ENCODE data around the gene KRT76. TPM values are rescaled to one million over a fixed set of nuclear protein-coding genes. Genes with fewer than 3 reads are reported as not detected.

Gene KRT76
- total RNA-seq, 1 donor from 2014 or later = not detected

DNA sequence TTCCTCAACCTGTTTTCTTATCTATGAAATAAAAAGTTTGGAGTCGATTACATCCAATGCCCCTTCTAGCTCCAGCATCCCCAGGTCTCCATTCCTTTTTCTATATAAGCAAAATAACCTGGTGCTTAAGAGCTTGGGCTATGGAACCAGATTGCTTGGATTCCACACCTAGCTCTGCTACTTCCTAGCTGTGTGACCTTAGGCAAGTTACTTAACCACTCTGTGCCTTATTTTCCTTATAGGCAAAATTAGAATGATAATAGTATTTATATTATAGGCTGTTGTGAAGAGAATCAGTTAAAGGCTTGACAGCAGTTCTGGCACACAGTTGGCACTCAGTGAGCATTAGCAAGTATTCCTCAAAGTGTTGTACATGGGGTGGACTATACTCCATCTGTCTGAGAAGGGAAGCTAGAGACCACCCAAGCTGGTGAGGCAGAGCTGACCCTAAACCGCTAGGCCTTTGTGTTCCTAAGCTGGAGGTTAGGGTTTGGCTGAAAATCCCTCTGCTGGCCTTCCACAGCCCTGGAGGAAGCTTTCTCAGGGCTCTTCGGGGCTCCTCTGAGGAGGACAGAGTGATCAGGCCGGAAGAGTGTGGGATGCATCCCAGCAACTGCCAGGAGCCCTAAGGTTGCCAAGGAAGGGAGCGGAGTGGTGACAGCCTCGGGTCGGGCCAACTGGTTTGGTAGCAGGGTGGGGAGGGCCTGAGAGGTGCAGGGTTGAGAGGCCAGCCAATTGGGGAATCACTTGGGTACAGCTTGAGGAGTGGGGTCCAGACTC lies 42.8 kb upstream of the KRT76 start:
- H3K27ac ChIP-seq = no peak overlapping the region
- no peaks in the 10 kb centered on the region for H3K4me1 ChIP-seq

DNA sequence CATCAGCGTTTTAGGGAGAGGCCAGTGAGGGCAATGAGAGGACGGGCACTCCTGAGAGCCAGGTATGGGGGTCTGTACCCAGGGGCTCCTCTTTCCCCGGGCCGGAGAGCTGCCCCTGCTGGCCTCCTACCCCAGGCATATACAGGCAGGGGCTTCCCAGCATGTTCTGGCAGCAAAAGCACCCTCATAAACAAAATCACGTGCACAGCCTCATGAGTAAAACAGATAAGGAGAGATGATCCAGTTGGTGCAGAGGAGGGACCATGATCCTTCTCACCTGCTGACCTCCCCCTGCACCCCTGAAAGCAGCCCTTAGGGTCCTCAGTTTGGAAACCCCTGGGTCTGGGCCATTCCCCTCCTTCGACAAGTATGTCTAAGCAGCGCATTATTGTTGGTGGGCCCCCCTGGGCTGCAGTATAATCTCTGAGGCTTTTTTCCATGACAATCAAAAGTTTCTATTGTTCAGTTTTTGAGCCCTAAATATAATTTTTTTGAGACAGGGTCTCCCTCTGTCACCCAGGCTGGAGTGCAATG lies 41.8 kb upstream of the KRT76 start:
- H3K27me3 ChIP-seq = no peaks in the 10 kb centered on the region
- no peak overlapping the region for H3K4me3 ChIP-seq
- H3K4me1 ChIP-seq = no peaks in the 10 kb centered on the region
- intact Hi-C loops (cut with DNase I) = no loop called here
- no peaks in the 10 kb centered on the region for H3K36me3 ChIP-seq
- DNase-seq (ENCODE audit: extremely low spot score in 2 of 2) = no peak
- no peaks in the 10 kb centered on the region for H3K9me3 ChIP-seq
- TF ChIP-seq POLR2A (IDR thresholded peaks at IDR 0.05) (no peak), CTCF (IDR thresholded peaks at IDR 0.05) (no peak), POLR2AphosphoS5 (IDR thresholded peaks at IDR 0.05; ENCODE audit: insufficient read depth in 1 of 2, low read depth in 1 of 2) (no peak)
- no peak overlapping the region for H3K27ac ChIP-seq

More for the DNA sequence above, 42.8 kb upstream of the KRT76 start:
- intact Hi-C loops (cut with DNase I) = no loop called here
- H3K9me3 ChIP-seq = no peaks in the 10 kb centered on the region
- H3K27me3 ChIP-seq = no peaks in the 10 kb centered on the region
- H3K4me3 ChIP-seq = no peak overlapping the region
- H3K36me3 ChIP-seq = no peaks in the 10 kb centered on the region
- TF ChIP-seq CTCF (IDR thresholded peaks at IDR 0.05) (no peak), POLR2A (IDR thresholded peaks at IDR 0.05) (no peak), POLR2AphosphoS5 (IDR thresholded peaks at IDR 0.05; ENCODE audit: insufficient read depth in 1 of 2, low read depth in 1 of 2) (no peak)
- DNase-seq (ENCODE audit: extremely low spot score in 2 of 2) = no peak

DNA sequence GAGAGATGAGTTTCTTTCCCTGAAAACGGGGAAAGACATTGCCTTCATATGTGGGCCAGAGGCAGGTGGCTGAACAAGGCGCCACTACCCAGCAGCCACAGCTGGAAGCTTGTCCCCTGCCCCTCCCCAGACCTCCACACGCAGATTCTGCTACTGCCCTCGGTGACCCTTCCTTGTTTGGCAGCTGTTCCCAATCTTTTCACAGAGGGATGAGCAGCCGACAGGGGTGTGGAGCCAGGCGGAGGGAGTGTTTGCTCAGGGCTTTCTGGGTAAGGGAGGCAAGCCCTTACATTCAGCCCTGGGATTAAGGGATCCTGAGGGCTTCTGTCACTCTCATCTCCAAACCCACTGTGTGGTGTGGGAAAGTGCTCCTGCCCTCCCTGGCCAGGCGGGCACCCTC lies 41.2 kb upstream of the KRT76 start:
- Histone ChIP-seq H3K36me3 (no peaks in the 10 kb centered on the region), H3K4me1 (no peaks in the 10 kb centered on the region), H3K27me3 (no peaks in the 10 kb centered on the region), H3K27ac (no peak overlapping the region), H3K4me3 (no peak overlapping the region), H3K9me3 (no peaks in the 10 kb centered on the region)
- TF ChIP-seq POLR2A (IDR thresholded peaks at IDR 0.05) (no peak), POLR2AphosphoS5 (IDR thresholded peaks at IDR 0.05; ENCODE audit: insufficient read depth in 1 of 2, low read depth in 1 of 2) (no peak), CTCF (IDR thresholded peaks at IDR 0.05) (no peak)
- no peak for DNase-seq (ENCODE audit: extremely low spot score in 2 of 2)
- intact Hi-C loops (cut with DNase I) = no loop called here

DNA sequence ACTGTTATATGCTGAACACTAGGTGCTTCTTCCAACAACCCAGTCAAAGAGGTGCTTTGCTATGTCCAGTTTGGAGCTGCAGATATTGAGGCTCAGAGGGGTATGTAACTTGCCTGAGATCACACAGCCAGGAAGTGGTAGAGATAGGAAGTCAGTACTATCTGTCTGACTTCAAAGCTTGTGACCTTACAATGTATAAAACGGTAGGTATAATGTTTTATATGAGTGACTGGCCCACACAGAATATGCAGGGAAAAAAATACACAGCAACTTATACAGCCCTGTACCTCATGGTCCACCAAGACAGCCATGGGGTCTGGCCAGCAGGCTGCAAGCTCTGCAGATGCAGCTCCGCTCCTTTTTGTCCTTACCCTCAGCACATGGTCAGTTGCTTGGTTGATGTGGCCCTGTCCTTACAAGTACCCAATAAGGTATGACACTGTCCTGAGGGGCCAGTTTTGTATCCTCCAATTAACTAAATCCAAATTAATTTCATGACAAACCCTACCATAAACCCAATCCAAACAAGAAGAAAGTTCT lies 40.6 kb upstream of the KRT76 start:
- no peak for DNase-seq (ENCODE audit: extremely low spot score in 2 of 2)
- Histone ChIP-seq H3K4me3 (no peak overlapping the region), H3K36me3 (no peaks in the 10 kb centered on the region), H3K9me3 (no peaks in the 10 kb centered on the region), H3K27ac (no peak overlapping the region), H3K27me3 (no peaks in the 10 kb centered on the region), H3K4me1 (no peaks in the 10 kb centered on the region)
- TF ChIP-seq POLR2A (IDR thresholded peaks at IDR 0.05) (no peak), CTCF (IDR thresholded peaks at IDR 0.05) (no peak), POLR2AphosphoS5 (IDR thresholded peaks at IDR 0.05; ENCODE audit: insufficient read depth in 1 of 2, low read depth in 1 of 2) (no peak)
- intact Hi-C loops (cut with DNase I) = no loop called here
